HCT116 (cell line): ENCODE data around the gene RNF151. TPM values are rescaled to one million over a fixed set of nuclear protein-coding genes. Genes with fewer than 3 reads are reported as not detected.

Source experiments
- ATAC-seq: fragments of 200-7000 bp; cut with Tn5 transposase; 2 replicates; pipeline ENCODE4 v1.9.1; 2020; ENCODE audit warnings: mild to moderate bottlenecking, moderate library complexity
- BruUV-seq: library from RNA; stranded (reverse); fragments of 400-500 nt; replicated peaks from 2 replicates; lab custom pipeline; 2021; lab: Mats Ljungman, UMichigan
- CTCF ChIA-PET: fragments of 300-600 bp; sonication (Branson Sonifier 250); formaldehyde crosslinking; loops from one replicate; lab custom pipeline; 2021; ENCODE audit warnings: antibody characterized with exemption; lab: Charles Lee
- POLR2A ChIA-PET: fragments of 300-600, 350-600 bp; sonication (Branson Sonifier 250); formaldehyde crosslinking; loops from one replicate; lab custom pipeline; 2021; ENCODE audit warnings: antibody characterized with exemption; lab: Charles Lee
- RAD21 ChIA-PET, 2 experiments: fragments of 300-600 bp; sonication (Branson Sonifier 250); formaldehyde crosslinking; loops; one replicate each; lab custom pipeline; 2023; ENCODE audit warnings: low total read pairs in 2 of 2; ENCODE audit not compliant: uncharacterized antibody in 2 of 2, unreplicated experiment in 2 of 2, low non-redundant PET in 1 of 2; lab: Charles Lee
- DNase-seq: peaks from one replicate; pipeline ENCODE4 v3.0.0-alpha.2; 2010; ENCODE audit warnings: low read depth, low spot score
- H2AFZ ChIP-seq: fragments of 200-600 bp; shearing (Covaris generic), sonication (generic); 2 replicates; pipeline ENCODE4 v1.6.1; 2017; ENCODE audit warnings: low read depth, mixed run types, mixed read lengths, antibody characterized with exemption, low read length; ENCODE audit not compliant: poor library complexity, severe bottlenecking
- H3K27ac ChIP-seq: 2 replicates; pipeline ENCODE4 v1.5.1; 2012; ENCODE audit warnings: low read depth, low read length
- H3K27me3 ChIP-seq: fragments of 200-600 bp; sonication (generic); 2 replicates; pipeline ENCODE4 v1.6.1; 2016; ENCODE audit warnings: mixed run types, low read length, mixed read lengths; ENCODE audit not compliant: insufficient read depth
- H3K36me3 ChIP-seq, 2 experiments: fragments of 200-500 bp in 1 of 2; fragments of 200-600 bp in 1 of 2; sonication (Bioruptor generic) in 1 of 2; sonication (generic) in 1 of 2; 2 replicates each; pipeline versions ENCODE4 v1.5.1 to v1.6.1; 2014 to 2016; ENCODE audit warnings: low read length in 2 of 2, inconsistent platforms in 1 of 2, mixed read lengths in 1 of 2, mixed run types in 1 of 2; ENCODE audit not compliant: insufficient read depth in 2 of 2, control insufficient read depth in 1 of 2
- H3K4me1 ChIP-seq, 2 experiments: fragments of 200-600 bp in 1 of 2; sonication (generic) in 1 of 2; 2 replicates each; pipeline versions ENCODE4 v1.5.1 to v1.6.1; 2012 to 2017; ENCODE audit warnings: low read length in 2 of 2, inconsistent platforms in 1 of 2, mild to moderate bottlenecking in 1 of 2, mixed read lengths in 1 of 2, mixed run types in 1 of 2, moderate library complexity in 1 of 2; ENCODE audit not compliant: insufficient read depth in 2 of 2, control insufficient read depth in 1 of 2
- H3K4me2 ChIP-seq: fragments of 200-600 bp; sonication (generic); 2 replicates; pipeline ENCODE4 v1.6.1; 2017; ENCODE audit warnings: mixed run types, low read length, mixed read lengths
- H3K4me3 ChIP-seq, 2 experiments: fragments of 200-600 bp in 1 of 2; sonication (generic) in 1 of 2; replicated peaks in 1 of 2; 2 replicates each; pipeline ENCODE4 v1.5.1; 2011 to 2016; ENCODE audit warnings: low read length in 2 of 2, control low read depth in 1 of 2, low read depth in 1 of 2, mild to moderate bottlenecking in 1 of 2, mixed read lengths in 1 of 2, mixed run types in 1 of 2
- H3K79me2 ChIP-seq: fragments of 200-600 bp; sonication (generic); 2 replicates; pipeline ENCODE4 v1.6.1; 2017; ENCODE audit warnings: mild to moderate bottlenecking, mixed run types, low read length, moderate library complexity, mixed read lengths; ENCODE audit not compliant: insufficient read depth
- H3K9ac ChIP-seq: fragments of 200-600 bp; sonication (generic); 2 replicates; pipeline ENCODE4 v1.6.1; 2016; ENCODE audit warnings: low read length, mixed read lengths
- H3K9me2 ChIP-seq: fragments of 200-600 bp; sonication (generic), shearing (Covaris generic); 2 replicates; pipeline ENCODE4 v1.6.1; 2017; ENCODE audit warnings: mixed run types, mild to moderate bottlenecking, moderate library complexity; ENCODE audit not compliant: insufficient read depth
- H3K9me3 ChIP-seq, 2 experiments: fragments of 200-500 bp in 1 of 2; fragments of 200-600 bp in 1 of 2; sonication (Bioruptor generic) in 1 of 2; sonication (generic) in 1 of 2; 2 replicates each; pipeline ENCODE4 v1.6.1; 2014 to 2017; ENCODE audit warnings: low read length in 2 of 2, mixed read lengths in 2 of 2, inconsistent platforms in 1 of 2, low read depth in 1 of 2, mild to moderate bottlenecking in 1 of 2, mixed run types in 1 of 2, moderate library complexity in 1 of 2; ENCODE audit not compliant: control insufficient read depth in 1 of 2, insufficient read depth in 1 of 2
- H4K20me1 ChIP-seq: fragments of 200-600 bp; sonication (generic), shearing (Covaris generic); 2 replicates; pipeline ENCODE4 v1.6.1; 2017; ENCODE audit warnings: mixed run types, mild to moderate bottlenecking, moderate library complexity; ENCODE audit not compliant: insufficient read depth
- CBX3 ChIP-seq: IDR thresholded peaks from 2 replicates; pipeline ENCODE4 v1.6.1; 2012; ENCODE audit warnings: low read depth
- CEBPB ChIP-seq: IDR thresholded peaks from 2 replicates; pipeline ENCODE4 v1.6.1; 2012; ENCODE audit warnings: low read depth
- EZH2 ChIP-seq: fragments of 200-600 bp; sonication (generic); IDR thresholded peaks from 2 replicates; pipeline ENCODE4 v1.6.1; 2017; ENCODE audit warnings: antibody characterized with exemption, mixed run types
- MAX ChIP-seq: IDR thresholded peaks from 2 replicates; pipeline ENCODE4 v1.6.1; 2012
- POLR2A ChIP-seq: IDR thresholded peaks from 2 replicates; pipeline ENCODE4 v1.7.0; 2011; ENCODE audit warnings: borderline replicate concordance; ENCODE audit not compliant: insufficient read depth, insufficient read length; ENCODE audit errors: extremely low read depth
- intact Hi-C: fragments of 100-400 bp; cut with micrococcal nuclease; formaldehyde crosslinking; loops from 2 replicates; pipeline ENCODE4 v1.10.0; 2022
- total RNA-seq: library from RNA; stranded (reverse); gene quantifications from one replicate; pipeline ENCODE4 v1.2.1, GENCODE V29; 2021; ENCODE audit not compliant: unreplicated experiment
- TF ChIP-seq, protein P1 (sequence below): IDR thresholded peaks from 2 replicates; pipeline ENCODE4 v1.6.1; 2011; ENCODE audit warnings: mild to moderate bottlenecking, low read length, moderate library complexity; ENCODE audit not compliant: insufficient replicate concordance; ENCODE audit errors: extremely low read depth

The RNF151 gene
- total RNA-seq, 1 experiment from 2014 or later, result 0.30 TPM

GRCh38 chr16:1929578-1930337 is 36.9 kb upstream of the RNF151 start (continued):
- TF ChIP-seq, protein P1, sequence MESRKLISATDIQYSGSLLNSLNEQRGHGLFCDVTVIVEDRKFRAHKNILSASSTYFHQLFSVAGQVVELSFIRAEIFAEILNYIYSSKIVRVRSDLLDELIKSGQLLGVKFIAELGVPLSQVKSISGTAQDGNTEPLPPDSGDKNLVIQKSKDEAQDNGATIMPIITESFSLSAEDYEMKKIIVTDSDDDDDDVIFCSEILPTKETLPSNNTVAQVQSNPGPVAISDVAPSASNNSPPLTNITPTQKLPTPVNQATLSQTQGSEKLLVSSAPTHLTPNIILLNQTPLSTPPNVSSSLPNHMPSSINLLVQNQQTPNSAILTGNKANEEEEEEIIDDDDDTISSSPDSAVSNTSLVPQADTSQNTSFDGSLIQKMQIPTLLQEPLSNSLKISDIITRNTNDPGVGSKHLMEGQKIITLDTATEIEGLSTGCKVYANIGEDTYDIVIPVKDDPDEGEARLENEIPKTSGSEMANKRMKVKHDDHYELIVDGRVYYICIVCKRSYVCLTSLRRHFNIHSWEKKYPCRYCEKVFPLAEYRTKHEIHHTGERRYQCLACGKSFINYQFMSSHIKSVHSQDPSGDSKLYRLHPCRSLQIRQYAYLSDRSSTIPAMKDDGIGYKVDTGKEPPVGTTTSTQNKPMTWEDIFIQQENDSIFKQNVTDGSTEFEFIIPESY, result peak; percentile 23
- TF ChIP-seq CBX3 (peak; percentile 98), EZH2 (no peak), POLR2A (peak; percentile 38), CEBPB (no peak)

DNA sequence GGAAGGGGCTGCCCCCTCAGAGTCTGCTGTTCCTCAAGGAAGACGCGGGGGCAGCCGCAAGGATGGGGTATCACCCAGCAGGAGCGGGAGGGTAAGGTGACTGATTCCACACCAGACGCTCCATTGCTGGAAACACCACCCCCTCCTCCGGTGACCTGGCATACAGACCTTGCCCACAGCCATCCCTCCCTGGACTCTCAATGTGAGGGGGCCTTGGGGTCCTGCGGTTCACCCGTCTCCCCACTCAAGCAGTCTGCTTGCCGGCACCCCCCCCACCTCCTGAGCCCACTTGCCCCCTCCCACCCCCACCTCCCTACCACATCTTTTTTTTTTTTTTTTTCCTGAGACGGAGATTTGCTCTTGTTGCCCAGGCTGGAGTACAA is 36.3 kb upstream of the RNF151 start:
- peaks cover 17 to 27% of the 10 kb centered on the region in 2 experiments for H3K4me1 ChIP-seq
- ChIA-PET POLR2A (no interaction called here), CTCF (no interaction called here)
- no peak overlapping the region for H3K4me3 ChIP-seq
- H3K9me3 ChIP-seq, result no peaks in the 10 kb centered on the region
- no peak overlapping the region for H3K9ac ChIP-seq
- BruUV-seq, result no TSS peak
- no peaks in the 10 kb centered on the region for H4K20me1 ChIP-seq
- no peaks in the 10 kb centered on the region for H3K79me2 ChIP-seq
- no peaks in the 10 kb centered on the region for H3K36me3 ChIP-seq
- no peak overlapping the region for H3K4me2 ChIP-seq
- no peak for DNase-seq
- H3K27me3 ChIP-seq, result no peaks in the 10 kb centered on the region
- no peaks in the 10 kb centered on the region for H3K9me2 ChIP-seq
- intact Hi-C loops, result no loop called here
- no peak for TF ChIP-seq MAX
- TF ChIP-seq, all 23 proteins: peak for 0
- no peak for ATAC-seq
- RAD21 ChIA-PET, result no interaction called here
- Histone ChIP-seq H3K27ac (no peak overlapping the region), H2AFZ (no peak overlapping the region)
